ENCODE data around the gene LCMT2.

DNA sequence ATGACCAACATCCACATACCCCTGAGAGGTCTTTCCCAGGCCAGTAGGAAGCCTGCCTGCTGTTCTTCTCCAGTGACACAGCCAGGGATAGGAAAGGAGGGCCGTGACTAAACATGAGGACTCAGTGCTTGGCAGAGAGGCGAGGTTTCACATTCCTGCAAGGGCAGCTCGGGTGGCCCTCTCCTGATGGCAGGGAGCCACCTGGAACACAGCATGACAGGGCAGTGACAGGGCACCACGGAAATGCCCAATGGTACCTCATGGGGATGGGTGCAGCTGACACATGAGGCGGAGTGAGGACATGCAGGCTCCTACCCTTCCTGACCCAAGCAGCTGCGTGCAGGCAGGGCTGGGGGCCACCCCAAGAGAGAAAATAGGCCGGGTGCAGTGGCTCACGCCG, 56.2 kb downstream of the LCMT2 start:
- TF ChIP-seq POLR2AphosphoS5 (IDR thresholded peaks at IDR 0.05; ENCODE audit: low read depth, low read length) (no peak), TAF1 (IDR thresholded peaks at IDR 0.05; ENCODE audit: borderline replicate concordance, insufficient read depth, low read length) (no peak)
